WTC11 (cell line): Measurements from ENCODE around the gene TMEM185B. TPM values are rescaled to one million over a fixed set of nuclear protein-coding genes. Genes with fewer than 3 reads are reported as not detected.

Source experiments
- ATAC-seq: fragments of 200-7000 bp; cut with Tn5 transposase; 2 replicates; pipeline ENCODE4 v1.10.0; 2021; ENCODE audit warnings: mild to moderate bottlenecking, moderate library complexity
- CTCF ChIA-PET: fragments of 300-600 bp; sonication (Branson Sonifier 250); formaldehyde crosslinking; loops from one replicate; lab custom pipeline; 2021; ENCODE audit warnings: antibody characterized with exemption; lab: Charles Lee
- POLR2A ChIA-PET: fragments of 350-600 bp; sonication (Branson Sonifier 250); formaldehyde crosslinking; loops from one replicate; lab custom pipeline; 2021; ENCODE audit warnings: antibody characterized with exemption; lab: Charles Lee
- DNase-seq: peaks from one replicate; pipeline ENCODE4 v3.0.0; 2021; ENCODE audit warnings: low spot score
- H3K27ac Mint-ChIP-seq: 2 replicates; pipeline ENCODE4 v1.8.0; 2021; ENCODE audit warnings: mixed read lengths
- H3K27me3 Mint-ChIP-seq: 2 replicates; pipeline ENCODE4 v1.8.0; 2021; ENCODE audit warnings: low read depth, mild to moderate bottlenecking, moderate library complexity, mixed read lengths
- H3K36me3 Mint-ChIP-seq: 2 replicates; pipeline ENCODE4 v1.8.0; 2021; ENCODE audit warnings: mixed read lengths
- H3K4me1 Mint-ChIP-seq: 2 replicates; pipeline ENCODE4 v1.8.0; 2022; ENCODE audit warnings: mixed read lengths
- H3K4me3 Mint-ChIP-seq: 2 replicates; pipeline ENCODE4 v1.8.0; 2021; ENCODE audit warnings: mild to moderate bottlenecking, moderate library complexity, mixed read lengths
- H3K9me3 Mint-ChIP-seq: 2 replicates; pipeline ENCODE4 v1.8.0; 2021; ENCODE audit warnings: mixed read lengths
- CREM ChIP-seq: sonication (generic); formaldehyde crosslinking; IDR thresholded peaks from 2 replicates; pipeline ENCODE4 v1.8.1; 2022; ENCODE audit warnings: mild to moderate bottlenecking, missing genetic modification reagents, moderate library complexity
- EMX1 ChIP-seq: fragments of 250-450 bp; sonication (Bioruptor Pico); IDR thresholded peaks from 2 replicates; pipeline ENCODE4 v1.8.0; 2021; ENCODE audit warnings: mild to moderate bottlenecking
- ETV6 ChIP-seq: sonication (generic); formaldehyde crosslinking; IDR thresholded peaks from 2 replicates; pipeline ENCODE4 v1.8.1; 2022; ENCODE audit warnings: mild to moderate bottlenecking, missing genetic modification reagents
- FOXJ3 ChIP-seq: sonication (generic); formaldehyde crosslinking; IDR thresholded peaks from 2 replicates; pipeline ENCODE4 v1.9.0; 2021; ENCODE audit warnings: missing genetic modification reagents, mild to moderate bottlenecking, borderline replicate concordance
- FOXK1 ChIP-seq: sonication (generic); formaldehyde crosslinking; IDR thresholded peaks from 2 replicates; pipeline ENCODE4 v1.8.0; 2022; ENCODE audit warnings: mild to moderate bottlenecking, moderate library complexity, missing genetic modification reagents
- GRHL2 ChIP-seq: fragments of 250-450 bp; sonication (Bioruptor Pico); IDR thresholded peaks from 2 replicates; pipeline ENCODE4 v1.8.0; 2022; ENCODE audit warnings: mild to moderate bottlenecking, moderate library complexity; ENCODE audit not compliant: insufficient replicate concordance, severe bottlenecking
- JUN ChIP-seq: sonication (generic); formaldehyde crosslinking; IDR thresholded peaks from 2 replicates; pipeline ENCODE4 v1.8.0; 2023; ENCODE audit warnings: mild to moderate bottlenecking, missing genetic modification reagents
- OVOL2 ChIP-seq: fragments of 250-450 bp; sonication (Bioruptor Pico); IDR thresholded peaks from 2 replicates; pipeline ENCODE4 v1.9.0; 2021; ENCODE audit warnings: mild to moderate bottlenecking, borderline replicate concordance
- SOX15 ChIP-seq: fragments of 250-450 bp; sonication (Bioruptor Pico); IDR thresholded peaks from 2 replicates; pipeline ENCODE4 v1.9.0; 2021; ENCODE audit warnings: mild to moderate bottlenecking
- TEAD4 ChIP-seq: sonication (generic); formaldehyde crosslinking; IDR thresholded peaks from 2 replicates; pipeline ENCODE4 v1.8.0; 2022; ENCODE audit warnings: mild to moderate bottlenecking, missing genetic modification reagents
- ZNF219 ChIP-seq: sonication (generic); formaldehyde crosslinking; IDR thresholded peaks from 2 replicates; pipeline ENCODE4 v1.8.0; 2023; ENCODE audit warnings: missing genetic modification reagents, mild to moderate bottlenecking, borderline replicate concordance
- ZNF232 ChIP-seq: sonication (generic); formaldehyde crosslinking; IDR thresholded peaks from 2 replicates; pipeline ENCODE4 v1.8.0; 2022; ENCODE audit warnings: mild to moderate bottlenecking, missing genetic modification reagents
- ZNF671 ChIP-seq: fragments of 250-450 bp; sonication (Bioruptor Pico); IDR thresholded peaks from 2 replicates; pipeline ENCODE4 v1.8.0; 2021; ENCODE audit warnings: mild to moderate bottlenecking
- total RNA-seq: library from RNA; stranded (reverse); gene quantifications from 3 replicates; pipeline ENCODE4 v1.2.3, GENCODE V29; 2021
- TF ChIP-seq, protein P1 (sequence below): fragments of 250-450 bp; sonication (Bioruptor Pico); conservative IDR thresholded peaks from 2 replicates; pipeline ENCODE4 v1.9.0; 2021; ENCODE audit warnings: mild to moderate bottlenecking
- TF ChIP-seq, protein P2 (sequence below): fragments of 250-450 bp; sonication (Bioruptor Pico); IDR thresholded peaks from 2 replicates; pipeline ENCODE4 v1.8.0; 2021; ENCODE audit warnings: mild to moderate bottlenecking
- TF ChIP-seq, protein P3 (sequence below): sonication (generic); formaldehyde crosslinking; conservative IDR thresholded peaks from 2 replicates; pipeline ENCODE4 v1.8.1; 2022; ENCODE audit warnings: mild to moderate bottlenecking, missing genetic modification reagents
- TF ChIP-seq, protein P4 (sequence below): fragments of 250-450 bp; sonication (Bioruptor Pico); IDR thresholded peaks from 2 replicates; pipeline ENCODE4 v1.9.0; 2021; ENCODE audit warnings: moderate library complexity, mild to moderate bottlenecking, inconsistent platforms, borderline replicate concordance
- TF ChIP-seq, protein P5 (sequence below): sonication (generic); formaldehyde crosslinking; IDR thresholded peaks from 2 replicates; pipeline ENCODE4 v1.8.1; 2022; ENCODE audit warnings: mild to moderate bottlenecking, missing genetic modification reagents, moderate library complexity, borderline replicate concordance

The TMEM185B gene
- total RNA-seq, 1 experiment from 2014 or later: 9.9 TPM

DNA sequence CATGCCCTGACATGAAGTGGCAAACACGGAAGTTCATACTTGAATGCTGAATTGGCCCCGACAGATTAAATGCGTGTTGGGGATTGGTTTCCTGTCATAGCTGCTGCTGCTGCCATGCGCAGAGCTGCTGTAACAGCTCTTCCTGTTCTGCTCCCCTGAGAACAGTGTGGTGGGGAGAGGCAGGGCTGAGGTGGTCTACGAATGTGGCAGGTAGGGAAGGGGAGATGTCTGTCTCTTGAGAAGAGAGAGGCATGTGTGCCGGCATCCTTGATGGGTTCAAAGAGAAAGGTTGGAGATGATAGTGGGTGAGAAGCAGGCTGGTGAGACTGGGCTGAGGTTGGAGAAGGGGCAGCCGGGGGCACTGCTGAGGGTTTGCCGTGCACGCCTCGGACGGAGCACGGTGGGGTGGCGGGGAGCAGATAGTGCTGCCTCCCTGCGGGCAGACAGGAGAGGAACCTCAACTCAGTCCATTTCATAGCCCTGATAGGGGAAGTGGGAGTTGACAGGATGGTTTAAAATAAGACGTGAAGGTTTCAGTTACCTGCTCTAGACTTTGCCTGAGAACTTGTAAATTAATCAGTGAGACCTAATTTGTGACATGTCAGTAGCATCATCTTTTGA lies 46.1 kb downstream of the TMEM185B start:
- no peak for TF ChIP-seq JUN (CRISPR knock-in tag)
- TF ChIP-seq ZNF671 (CRISPR knock-in tag): no peak
- no peak for TF ChIP-seq EMX1 (CRISPR knock-in tag)
- TF ChIP-seq, protein P1, sequence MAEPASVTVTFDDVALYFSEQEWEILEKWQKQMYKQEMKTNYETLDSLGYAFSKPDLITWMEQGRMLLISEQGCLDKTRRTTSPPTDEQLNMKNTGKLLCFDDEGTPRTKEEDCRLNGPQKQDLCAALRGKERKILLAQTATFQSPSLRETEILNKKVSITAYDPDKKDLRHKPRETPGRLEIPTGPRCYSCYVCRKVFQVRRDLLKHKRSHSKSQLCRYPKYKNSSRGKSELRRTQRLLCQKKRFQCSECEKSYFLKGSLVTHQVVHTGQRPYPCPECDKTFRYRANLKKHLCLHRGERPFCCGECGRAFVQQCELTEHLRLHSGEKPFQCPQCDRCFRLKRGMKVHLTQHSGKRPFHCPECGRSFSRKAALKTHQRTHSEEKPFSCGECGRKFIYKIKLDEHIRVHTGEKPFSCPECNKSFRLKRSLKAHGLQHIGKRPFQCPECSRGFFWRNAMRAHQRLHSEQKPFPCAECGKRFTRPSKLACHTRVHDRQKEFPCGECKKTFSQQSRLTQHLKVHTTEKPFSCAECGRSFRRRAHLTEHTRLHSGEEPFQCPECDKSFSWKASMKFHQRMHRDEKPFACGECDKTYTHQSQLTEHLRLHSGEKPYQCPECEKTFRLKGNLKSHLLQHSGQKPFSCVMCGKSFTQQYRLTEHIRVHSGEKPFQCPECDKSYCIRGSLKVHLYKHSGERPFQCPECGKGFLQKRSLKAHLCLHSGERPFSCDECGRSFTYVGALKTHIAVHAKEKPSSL (CRISPR knock-in tag): no peak
- TF ChIP-seq ZNF219 (CRISPR knock-in tag): no peak
- TF ChIP-seq FOXJ3 (CRISPR knock-in tag): no peak
- TF ChIP-seq TEAD4 (CRISPR knock-in tag): no peak
- TF ChIP-seq, protein P2, sequence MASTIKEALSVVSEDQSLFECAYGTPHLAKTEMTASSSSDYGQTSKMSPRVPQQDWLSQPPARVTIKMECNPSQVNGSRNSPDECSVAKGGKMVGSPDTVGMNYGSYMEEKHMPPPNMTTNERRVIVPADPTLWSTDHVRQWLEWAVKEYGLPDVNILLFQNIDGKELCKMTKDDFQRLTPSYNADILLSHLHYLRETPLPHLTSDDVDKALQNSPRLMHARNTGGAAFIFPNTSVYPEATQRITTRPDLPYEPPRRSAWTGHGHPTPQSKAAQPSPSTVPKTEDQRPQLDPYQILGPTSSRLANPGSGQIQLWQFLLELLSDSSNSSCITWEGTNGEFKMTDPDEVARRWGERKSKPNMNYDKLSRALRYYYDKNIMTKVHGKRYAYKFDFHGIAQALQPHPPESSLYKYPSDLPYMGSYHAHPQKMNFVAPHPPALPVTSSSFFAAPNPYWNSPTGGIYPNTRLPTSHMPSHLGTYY (CRISPR knock-in tag): no peak
- TF ChIP-seq, protein P3, sequence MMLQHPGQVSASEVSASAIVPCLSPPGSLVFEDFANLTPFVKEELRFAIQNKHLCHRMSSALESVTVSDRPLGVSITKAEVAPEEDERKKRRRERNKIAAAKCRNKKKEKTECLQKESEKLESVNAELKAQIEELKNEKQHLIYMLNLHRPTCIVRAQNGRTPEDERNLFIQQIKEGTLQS (CRISPR knock-in tag): no peak
- no peak for TF ChIP-seq ZNF232 (CRISPR knock-in tag)
- TF ChIP-seq OVOL2 (CRISPR knock-in tag): no peak
- DNase-seq (peak; percentile 44), ATAC-seq (peak; percentile 68)
- CTCF ChIA-PET: interaction anchor here (0.6 to 1.1 kb wide), 2 partner anchors 106 to 477 kb away, joined by 3 read pairs; no protein-coding TSS in a partner anchor
- Mint-ChIP-seq H3K36me3 (no peaks in the 10 kb centered on the region), H3K4me3 (no peak overlapping the region), H3K27ac (no peak overlapping the region), H3K4me1 (peaks cover 25% of the 10 kb centered on the region), H3K27me3 (no peaks in the 10 kb centered on the region), H3K9me3 (no peaks in the 10 kb centered on the region)
- POLR2A ChIA-PET: no interaction called here

DNA sequence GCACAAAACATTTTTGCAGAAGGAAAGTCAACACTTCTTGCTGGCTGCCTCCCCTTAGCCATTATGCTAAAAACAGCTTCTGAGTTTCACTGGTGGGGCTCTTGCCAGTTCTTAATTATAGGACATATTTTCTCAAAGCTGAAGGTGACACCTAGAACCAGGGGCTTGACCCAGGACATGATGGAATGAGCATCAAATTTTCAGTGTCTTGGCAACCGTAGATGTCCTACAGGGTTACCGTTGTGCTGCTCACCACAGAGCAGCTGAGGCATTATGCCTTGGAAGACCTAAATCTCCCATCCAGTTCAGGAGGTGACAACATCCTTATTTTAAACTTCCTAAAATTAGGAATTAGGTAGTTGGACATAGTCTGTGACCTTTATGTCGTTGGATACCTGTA lies 46.7 kb downstream of the TMEM185B start:
- Mint-ChIP-seq H3K4me1 (peaks cover 26% of the 10 kb centered on the region), H3K4me3 (no peak overlapping the region), H3K9me3 (no peaks in the 10 kb centered on the region), H3K27me3 (no peaks in the 10 kb centered on the region), H3K27ac (no peak overlapping the region), H3K36me3 (no peaks in the 10 kb centered on the region)
- TF ChIP-seq, protein P4, sequence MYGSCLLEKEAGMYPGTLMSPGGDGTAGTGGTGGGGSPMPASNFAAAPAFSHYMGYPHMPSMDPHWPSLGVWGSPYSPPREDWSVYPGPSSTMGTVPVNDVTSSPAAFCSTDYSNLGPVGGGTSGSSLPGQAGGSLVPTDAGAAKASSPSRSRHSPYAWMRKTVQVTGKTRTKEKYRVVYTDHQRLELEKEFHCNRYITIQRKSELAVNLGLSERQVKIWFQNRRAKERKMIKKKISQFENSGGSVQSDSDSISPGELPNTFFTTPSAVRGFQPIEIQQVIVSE (CRISPR knock-in tag): no peak
- TF ChIP-seq GRHL2 (CRISPR knock-in tag): no peak
- no peak for TF ChIP-seq ETV6 (CRISPR knock-in tag)
- TF ChIP-seq, protein P5, sequence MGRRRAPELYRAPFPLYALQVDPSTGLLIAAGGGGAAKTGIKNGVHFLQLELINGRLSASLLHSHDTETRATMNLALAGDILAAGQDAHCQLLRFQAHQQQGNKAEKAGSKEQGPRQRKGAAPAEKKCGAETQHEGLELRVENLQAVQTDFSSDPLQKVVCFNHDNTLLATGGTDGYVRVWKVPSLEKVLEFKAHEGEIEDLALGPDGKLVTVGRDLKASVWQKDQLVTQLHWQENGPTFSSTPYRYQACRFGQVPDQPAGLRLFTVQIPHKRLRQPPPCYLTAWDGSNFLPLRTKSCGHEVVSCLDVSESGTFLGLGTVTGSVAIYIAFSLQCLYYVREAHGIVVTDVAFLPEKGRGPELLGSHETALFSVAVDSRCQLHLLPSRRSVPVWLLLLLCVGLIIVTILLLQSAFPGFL (CRISPR knock-in tag): no peak
- TF ChIP-seq CREM (CRISPR knock-in tag): no peak
- no peak for TF ChIP-seq FOXK1 (CRISPR knock-in tag)
- no peak for TF ChIP-seq OVOL2 (CRISPR knock-in tag)
- TF ChIP-seq SOX15 (CRISPR knock-in tag): no peak
- POLR2A ChIA-PET: no interaction called here
- no peak for ATAC-seq
- CTCF ChIA-PET: interaction anchor here (0.6 to 2.6 kb wide), 4 partner anchors 106 to 478 kb away, joined by 3 to 13 read pairs (median 4); no protein-coding TSS in a partner anchor
- no peak for DNase-seq
